Stimulated activated CD8-positive, alpha-beta memory T cell treated with anti-CD3 and anti-CD28 coated beads, Interleukin-4, amount 100 ng/mL, for 48 hours (primary cell): ENCODE results near the gene TAOK1.
A peak's percentile ranks its signal among the peaks of the same experiment; 100 is the strongest.
"Not testable (repeated sequence)": the region's sequence is repeated elsewhere in the genome, so short reads cannot be mapped to it uniquely, and the experiment has no call there.

Source experiments
- DNase-seq: peaks from one replicate; pipeline ENCODE4 v3.0.0-alpha.2; 2020

TAOK1 gene

GRCh38 chr17:29555840-29556239 lies 165.7 kb downstream of the TAOK1 start:
- DNase-seq = no peak

GRCh38 chr17:29557085-29557738 lies 167.0 kb downstream of the TAOK1 start:
- DNase-seq = no peak

- no peak for DNase-seq
Observed at GRCh38 chr17:29557739-29558116, 167.6 kb downstream of the TAOK1 start.

- DNase-seq = not testable (repeated sequence)
Observed at GRCh38 chr17:29558139-29558538, 168.0 kb downstream of the TAOK1 start.

GRCh38 chr17:29559640-29560039 lies 169.5 kb downstream of the TAOK1 start:
- no peak for DNase-seq

- no peak for DNase-seq
Observed at GRCh38 chr17:29560316-29560715, 170.2 kb downstream of the TAOK1 start.

GRCh38 chr17:29561554-29562517 lies 171.7 kb downstream of the TAOK1 start:
- DNase-seq = no peak

GRCh38 chr17:29562615-29563014 lies 172.5 kb downstream of the TAOK1 start:
- no peak for DNase-seq

- no peak for DNase-seq
Observed at GRCh38 chr17:29563816-29564215, 173.7 kb downstream of the TAOK1 start.

- DNase-seq = peak; percentile 74
Observed at GRCh38 chr17:29565643-29566472, 175.7 kb downstream of the TAOK1 start.

GRCh38 chr17:29566473-29567303 lies 176.5 kb downstream of the TAOK1 start, which contains the start of gene ABHD15:
TSS of gene ABHD15 (minus strand) at chr17:29567037. CDS start at chr17:29566966, 71 bp downstream.
- peak; percentile 78 for DNase-seq

GRCh38 chr17:29567304-29567553 lies 177.1 kb downstream of the TAOK1 start:
- DNase-seq = no peak

- peak; percentile 85 for DNase-seq
Observed at GRCh38 chr17:29567554-29568330, 177.6 kb downstream of the TAOK1 start.

- DNase-seq = peak; percentile 94
Observed at GRCh38 chr17:29568331-29569244, 178.4 kb downstream of the TAOK1 start, which contains the start of gene TP53I13. TSS of gene TP53I13 (plus strand) at chr17:29568701. CDS start at chr17:29568759, 58 bp downstream.

- peak; percentile 34 for DNase-seq
Observed at GRCh38 chr17:29569245-29569950, 179.2 kb downstream of the TAOK1 start.

- DNase-seq = peak; percentile 19
Observed at GRCh38 chr17:29570521-29570920, 180.4 kb downstream of the TAOK1 start.

- DNase-seq = peak; percentile 12
Observed at GRCh38 chr17:29571486-29571882, 181.3 kb downstream of the TAOK1 start.

GRCh38 chr17:29571883-29572681 lies 181.9 kb downstream of the TAOK1 start:
- no peak for DNase-seq
